Stimulated activated CD4-positive, alpha-beta T cell treated with anti-CD3 and anti-CD28 coated beads, Interleukin-2, amount 100 ng/mL, for 4 hours (primary cell): ENCODE results near the gene B4GALT5.
"Not testable (repeated sequence)": the region's sequence is repeated elsewhere in the genome, so short reads cannot be mapped to it uniquely, and the experiment has no call there.

Experiments
- DNase-seq: peaks from one replicate; pipeline ENCODE4 v3.0.0-alpha.2; 2020; ENCODE audit warnings: low read depth

The B4GALT5 gene

GRCh38 chr20:49713753-49714712, at the start of gene B4GALT5:
Gene B4GALT5 (minus strand): TSS chr20:49713878. CDS start chr20:49713690, 188 bp downstream.
- DNase-seq, result peak; percentile 42

- no peak for DNase-seq
These were observed 49.5 kb upstream of the B4GALT5 start for GRCh38 chr20:49762940-49763766.

GRCh38 chr20:49761888-49762287, 48.2 kb upstream of the B4GALT5 start:
- DNase-seq, result not testable (repeated sequence)

- no peak for DNase-seq
These were observed 45.7 kb upstream of the B4GALT5 start for GRCh38 chr20:49759266-49759950.

GRCh38 chr20:49758781-49759180, 45.1 kb upstream of the B4GALT5 start:
- DNase-seq, result no peak

GRCh38 chr20:49757597-49757996, 43.9 kb upstream of the B4GALT5 start:
- DNase-seq, result no peak

- no peak for DNase-seq
These were observed 42.6 kb upstream of the B4GALT5 start for GRCh38 chr20:49756241-49756640.

GRCh38 chr20:49754596-49754995, 40.9 kb upstream of the B4GALT5 start:
- no peak for DNase-seq

GRCh38 chr20:49753133-49753532, 39.5 kb upstream of the B4GALT5 start:
- no peak for DNase-seq

- DNase-seq, result no peak
These were observed 38.7 kb upstream of the B4GALT5 start for GRCh38 chr20:49752201-49752903.

GRCh38 chr20:49751397-49751736, 37.7 kb upstream of the B4GALT5 start:
- DNase-seq, result no peak

GRCh38 chr20:49750611-49751396, 37.1 kb upstream of the B4GALT5 start:
- DNase-seq, result no peak

GRCh38 chr20:49749625-49750024, 35.9 kb upstream of the B4GALT5 start:
- no peak for DNase-seq

GRCh38 chr20:49748525-49748838, 34.8 kb upstream of the B4GALT5 start:
- no peak for DNase-seq

- no peak for DNase-seq
These were observed 34.2 kb upstream of the B4GALT5 start for GRCh38 chr20:49747707-49748524.

GRCh38 chr20:49742948-49743347, 29.3 kb upstream of the B4GALT5 start:
- DNase-seq, result no peak

- no peak for DNase-seq
These were observed 28.3 kb upstream of the B4GALT5 start for GRCh38 chr20:49741977-49742376.

GRCh38 chr20:49740807-49741206, 27.1 kb upstream of the B4GALT5 start:
- no peak for DNase-seq

- DNase-seq, result no peak
These were observed 25.4 kb upstream of the B4GALT5 start for GRCh38 chr20:49739042-49739441.

- no peak for DNase-seq
These were observed 23.6 kb upstream of the B4GALT5 start for GRCh38 chr20:49737260-49737659.
